Aorta (tissue), 5 donors: ENCODE results near the gene CYP2A13. TPM values are rescaled to one million over a fixed set of nuclear protein-coding genes. Genes with fewer than 3 reads are reported as not detected.
"Not testable (repeated sequence)": the region's sequence is repeated elsewhere in the genome, so short reads cannot be mapped to it uniquely, and the experiment has no call there.

Experiments
- ATAC-seq: fragments of 200-7000 bp; cut with Tn5 transposase; one replicate; pipeline ENCODE4 v1.9.1; 2022; ENCODE audit warnings: moderate library complexity; ENCODE audit not compliant: low FRiP score
- DNase-seq, 2 donors: peaks; one replicate each; pipeline ENCODE4 v3.0.0-alpha.2; 2020
- H3K27ac ChIP-seq, 2 donors: one replicate each; pipeline ENCODE4 v1.5.1; 2013; ENCODE audit warnings: low read length in 2 of 2, mild to moderate bottlenecking in 2 of 2, moderate library complexity in 2 of 2, control low read depth in 1 of 2, inconsistent platforms in 1 of 2, low read depth in 1 of 2
- H3K27me3 ChIP-seq, 2 donors: one replicate each; pipeline ENCODE4 v1.6.1; 2013; ENCODE audit warnings: control low read depth in 1 of 2, low read length in 1 of 2, mild to moderate bottlenecking in 1 of 2, moderate library complexity in 1 of 2; ENCODE audit not compliant: insufficient read depth in 2 of 2, control insufficient read depth in 1 of 2
- H3K36me3 ChIP-seq, 2 donors: one replicate each; pipeline ENCODE4 v1.6.1; 2013; ENCODE audit warnings: control low read depth in 1 of 2, low read length in 1 of 2, mild to moderate bottlenecking in 1 of 2; ENCODE audit not compliant: insufficient read depth in 2 of 2, control insufficient read depth in 1 of 2
- H3K4me1 ChIP-seq, 2 donors: one replicate each; pipeline ENCODE4 v1.6.1; 2013; ENCODE audit warnings: low read length in 2 of 2, control low read depth in 1 of 2, mild to moderate bottlenecking in 1 of 2, moderate library complexity in 1 of 2; ENCODE audit not compliant: insufficient read depth in 2 of 2, control insufficient read depth in 1 of 2
- H3K4me3 ChIP-seq, 2 donors: one replicate each; pipeline ENCODE4 v1.5.1; 2013; ENCODE audit warnings: low read length in 2 of 2, control low read depth in 1 of 2, mild to moderate bottlenecking in 1 of 2
- H3K9me3 ChIP-seq: one replicate; pipeline ENCODE4 v1.6.1; 2013; ENCODE audit warnings: mild to moderate bottlenecking, low read length; ENCODE audit not compliant: control insufficient read depth
- WGBS, 2 donors: extraction: QIAGEN DNeasy Blood & Tissue Kit; methylation state at CpG; one replicate each; pipeline ENCODE4 v1.1.7; 2013; 5-methylcytosine and 5-hydroxymethylcytosine counted together
- intact Hi-C, 2 donors: fragments of 100-400 bp; cut with DNase I; formaldehyde crosslinking; loops; one replicate each; pipeline versions ENCODE4 v1.14.2 to v1.15.0; 2022
- polyA plus RNA-seq, 2 donors: library from polyadenylated mRNA; stranded (reverse); fragments of 200-250 nt; gene quantifications; one replicate each; pipeline ENCODE4 v1.2.3, GENCODE V29; 2013
- total RNA-seq, 2 donors: library from RNA; stranded (reverse); fragmentation: NEBNext Ultra II Directional; extraction: Animal tissue kit (Norgen Biotek cat#: 25700); gene quantifications; one replicate each; pipeline ENCODE4 v1.2.1, GENCODE V29; 2021
- donor health status: healthy with polysubstance abuse.
- donor health status: Bipolar disorder and iron deficiency.
- donor health status: DM: no; HTN: no; CAD: no.
- donor health status: DM: no; HTN: no; CAD: no.
- donor health status: DM: yes; HTN: yes; CAD: no.

The CYP2A13 gene
- total and polyA plus RNA-seq, 4 donors, result not detected

- H3K27me3 ChIP-seq, ATAC-seq, H3K27ac ChIP-seq, intact Hi-C loops, H3K4me1 ChIP-seq, H3K9me3 ChIP-seq, H3K36me3 ChIP-seq, H3K4me3 ChIP-seq: not testable (repeated sequence)
- peak in 1 of 2 donors; percentile 13 for DNase-seq
- 80 to 84% methylated on average over 7 of the region's 7 CpGs for WGBS, 2 donors
These were observed 39.1 kb downstream of the CYP2A13 start for GRCh38 chr19:41127362-41127761.

- H3K9me3 ChIP-seq, intact Hi-C loops, H3K4me1 ChIP-seq, H3K27ac ChIP-seq, H3K36me3 ChIP-seq, H3K4me3 ChIP-seq, H3K27me3 ChIP-seq: not testable (repeated sequence)
- ATAC-seq (peak; percentile 85), DNase-seq (peak; percentile 82 to 89)
- 0 to 2% methylated on average over 13 to 29 of the region's 29 CpGs for WGBS, 2 donors
These were observed 39.6 kb downstream of the CYP2A13 start for GRCh38 chr19:41127801-41128300.

- WGBS, 2 donors, result 71 to 76% methylated on average over 6 of the region's 6 CpGs
- Histone ChIP-seq H3K4me3 (no peak overlapping the region), H3K9me3 (no peaks in the 10 kb centered on the region), H3K27ac (no peak overlapping the region), H3K27me3 (no peaks in the 10 kb centered on the region), H3K36me3 (no peaks in the 10 kb centered on the region), H3K4me1 (no peaks in the 10 kb centered on the region)
- intact Hi-C loops, result no loop called here
- DNase-seq (peak in 1 of 2 donors; percentile 49), ATAC-seq (no peak)
These were observed 40.4 kb downstream of the CYP2A13 start for GRCh38 chr19:41128692-41129091.

GRCh38 chr19:41131186-41131585 lies 42.9 kb downstream of the CYP2A13 start:
- H3K36me3 ChIP-seq, result no peaks in the 10 kb centered on the region
- H3K4me3 ChIP-seq, result no peak overlapping the region
- no peaks in the 10 kb centered on the region for H3K9me3 ChIP-seq
- no peaks in the 10 kb centered on the region for H3K4me1 ChIP-seq
- intact Hi-C loops, result no loop called here
- no peaks in the 10 kb centered on the region for H3K27me3 ChIP-seq
- DNase-seq, result peak in 1 of 2 donors; percentile 51
- H3K27ac ChIP-seq, result no peak overlapping the region
- ATAC-seq, result no peak
- 73 to 85% methylated on average over 5 of the region's 5 CpGs for WGBS, 2 donors

GRCh38 chr19:41133260-41133659 lies 45.0 kb downstream of the CYP2A13 start:
- Histone ChIP-seq H3K27me3 (no peaks in the 10 kb centered on the region), H3K27ac (no peak overlapping the region), H3K4me3 (no peak overlapping the region), H3K36me3 (no peaks in the 10 kb centered on the region), H3K4me1 (no peaks in the 10 kb centered on the region), H3K9me3 (no peaks in the 10 kb centered on the region)
- WGBS, 2 donors, result 7 to 14% methylated on average over 1 to 3 of the region's 3 CpGs
- ATAC-seq (no peak), DNase-seq (peak in 1 of 2 donors; percentile 46)
- intact Hi-C loops, result no loop called here

- ATAC-seq, result no peak
- Histone ChIP-seq H3K27ac (no peak overlapping the region), H3K4me3 (no peak overlapping the region), H3K9me3 (no peaks in the 10 kb centered on the region), H3K27me3 (no peaks in the 10 kb centered on the region), H3K36me3 (no peaks in the 10 kb centered on the region), H3K4me1 (no peaks in the 10 kb centered on the region)
- intact Hi-C loops, result no loop called here
- WGBS, 2 donors, result 85 to 90% methylated on average over 18 to 20 of the region's 20 CpGs
- DNase-seq, result peak in 1 of 2 donors; percentile 55
These were observed 46.4 kb downstream of the CYP2A13 start for GRCh38 chr19:41134616-41135015.

GRCh38 chr19:41135390-41136384 lies 47.4 kb downstream of the CYP2A13 start:
- H3K4me1 ChIP-seq, H3K27me3 ChIP-seq, H3K4me3 ChIP-seq, H3K9me3 ChIP-seq, H3K27ac ChIP-seq, H3K36me3 ChIP-seq, intact Hi-C loops: not testable (repeated sequence)
- ATAC-seq (peak; percentile 96), DNase-seq (peak; percentile 80 to 83)
- WGBS, 2 donors, result 11 to 12% methylated on average over 64 of the region's 76 CpGs

- Histone ChIP-seq H3K27me3 (no peaks in the 10 kb centered on the region), H3K4me1 (no peaks in the 10 kb centered on the region), H3K36me3 (no peaks in the 10 kb centered on the region), H3K9me3 (no peaks in the 10 kb centered on the region), H3K4me3 (no peak overlapping the region), H3K27ac (no peak overlapping the region)
- intact Hi-C loops, result no loop called here
- WGBS, 2 donors, result 95 to 97% methylated on average over 31 of the region's 31 CpGs
- ATAC-seq (no peak), DNase-seq (no peak)
These were observed 48.6 kb downstream of the CYP2A13 start for GRCh38 chr19:41136636-41137455.
